HG03064 (cell line): ENCODE measurements around the gene DNMBP.
A peak's percentile ranks its signal among the peaks of the same experiment; 100 is the strongest.
"Not testable (repeated sequence)": the region's sequence is repeated elsewhere in the genome, so short reads cannot be mapped to it uniquely, and the experiment has no call there.

Source experiments
- ATAC-seq: cut with Tn5 transposase; IDR thresholded peaks from one replicate; pipeline ENCODE4 v1.9.1; 2021; ENCODE audit warnings: low read depth; ENCODE audit not compliant: unreplicated experiment

The DNMBP gene

DNA sequence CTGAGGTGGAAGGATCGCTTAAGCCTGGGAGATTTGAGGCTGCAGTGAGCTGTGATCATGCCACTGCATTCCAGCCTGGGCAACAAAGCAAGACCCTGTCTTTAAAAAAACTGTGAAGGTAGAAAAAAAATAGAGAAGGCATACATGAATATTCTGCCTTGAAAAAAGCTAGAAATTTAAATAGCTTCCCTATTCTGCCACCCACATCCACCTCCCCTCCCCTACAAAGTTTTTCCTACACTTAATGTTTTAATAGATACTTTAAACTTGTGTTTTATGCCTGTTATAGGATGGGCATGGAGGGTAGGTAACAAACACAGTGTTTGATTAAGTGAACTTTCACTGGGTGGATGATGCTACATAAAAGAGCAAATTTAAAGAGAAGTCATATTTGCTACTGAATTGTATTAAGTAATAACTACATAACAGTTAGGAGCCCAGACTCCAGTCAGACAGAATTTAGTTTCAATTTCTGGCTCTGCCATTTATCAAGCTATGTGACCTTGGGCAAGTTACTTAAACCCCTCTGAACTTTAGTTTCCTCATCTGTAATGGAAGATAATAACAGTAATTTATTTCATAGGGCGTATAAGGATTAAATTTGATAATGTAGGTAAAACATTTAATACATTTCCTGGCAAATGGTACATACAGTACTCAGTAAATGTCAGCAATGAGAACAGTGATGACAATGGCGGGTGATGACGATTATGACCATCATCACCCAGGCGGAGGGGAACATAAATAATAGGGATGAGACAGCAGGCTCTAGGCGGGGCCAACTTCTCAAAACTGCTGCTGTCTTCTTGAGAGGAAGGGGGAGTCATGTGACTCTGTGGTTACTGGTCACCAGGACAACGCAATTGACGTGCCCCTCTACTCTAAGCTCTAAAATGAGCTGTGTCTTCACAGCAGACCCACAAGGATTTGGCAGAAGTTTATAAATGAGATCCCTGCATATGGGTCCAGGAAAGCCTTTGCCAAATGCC is 15.8 kb downstream of the DNMBP start:
- peak; percentile 81 for ATAC-seq

GRCh38 chr10:99985637-99986036 is 24.1 kb downstream of the DNMBP start:
- ATAC-seq: not testable (repeated sequence)

DNA sequence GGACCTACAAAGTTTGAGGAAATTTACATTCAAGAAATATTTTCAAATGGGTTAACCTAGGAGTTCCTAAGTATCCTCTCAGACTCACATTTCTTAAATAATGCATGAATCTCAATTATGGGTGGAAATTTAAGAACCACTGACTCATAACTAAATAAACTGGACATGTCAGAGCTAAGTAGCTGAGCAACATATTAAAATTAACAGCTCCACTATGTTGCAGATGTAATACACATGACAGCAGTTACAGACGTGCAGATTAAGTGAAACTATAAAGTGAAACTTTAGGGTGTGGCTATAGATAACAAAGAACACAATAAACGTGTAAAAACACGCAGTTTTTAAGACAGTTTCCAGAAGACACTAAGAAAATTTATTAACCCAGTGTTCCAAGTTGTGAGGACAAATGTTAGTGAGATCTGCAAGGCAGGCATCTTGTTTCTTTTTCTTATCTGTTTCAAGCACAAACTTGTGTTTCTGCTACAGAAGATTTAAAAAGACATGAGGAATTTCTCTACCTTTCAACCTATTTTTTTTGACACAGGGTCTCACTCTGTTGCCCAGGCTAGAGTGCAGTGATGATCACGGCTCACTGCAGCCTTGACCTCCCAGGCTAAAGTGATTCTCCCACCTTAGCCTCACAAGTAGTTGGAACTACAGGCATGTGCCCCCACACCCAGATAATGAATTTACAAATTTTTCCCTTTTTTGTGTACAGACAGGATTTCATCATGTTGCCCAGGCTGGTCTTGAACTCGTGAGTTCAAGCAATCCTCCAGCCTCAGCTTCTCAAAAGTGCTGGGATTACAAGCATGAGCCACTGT is 25.3 kb downstream of the DNMBP start:
- ATAC-seq: no peak

- ATAC-seq: no peak
These were observed 26.3 kb downstream of the DNMBP start for GRCh38 chr10:99983280-99983988.

DNA sequence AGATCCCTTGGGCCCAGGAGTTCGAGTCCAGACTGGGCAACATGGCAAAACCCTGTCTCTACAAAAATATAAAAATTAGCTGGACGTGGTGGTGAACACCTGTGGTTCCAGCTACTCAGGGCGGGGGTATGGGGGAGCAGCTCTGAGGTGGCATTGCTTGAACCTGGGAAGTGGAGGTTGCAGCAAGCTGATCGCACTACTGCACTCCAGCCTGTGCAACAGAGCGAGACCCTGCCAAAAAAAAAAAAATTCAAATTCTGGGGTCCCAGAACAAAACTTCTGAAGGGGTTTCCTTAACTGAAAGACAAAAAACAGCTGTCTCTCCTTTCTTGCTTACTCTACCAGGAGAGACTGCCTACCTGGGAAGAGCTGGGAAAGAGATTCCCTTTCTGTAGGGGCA is 27.0 kb downstream of the DNMBP start:
- ATAC-seq: no peak

DNA sequence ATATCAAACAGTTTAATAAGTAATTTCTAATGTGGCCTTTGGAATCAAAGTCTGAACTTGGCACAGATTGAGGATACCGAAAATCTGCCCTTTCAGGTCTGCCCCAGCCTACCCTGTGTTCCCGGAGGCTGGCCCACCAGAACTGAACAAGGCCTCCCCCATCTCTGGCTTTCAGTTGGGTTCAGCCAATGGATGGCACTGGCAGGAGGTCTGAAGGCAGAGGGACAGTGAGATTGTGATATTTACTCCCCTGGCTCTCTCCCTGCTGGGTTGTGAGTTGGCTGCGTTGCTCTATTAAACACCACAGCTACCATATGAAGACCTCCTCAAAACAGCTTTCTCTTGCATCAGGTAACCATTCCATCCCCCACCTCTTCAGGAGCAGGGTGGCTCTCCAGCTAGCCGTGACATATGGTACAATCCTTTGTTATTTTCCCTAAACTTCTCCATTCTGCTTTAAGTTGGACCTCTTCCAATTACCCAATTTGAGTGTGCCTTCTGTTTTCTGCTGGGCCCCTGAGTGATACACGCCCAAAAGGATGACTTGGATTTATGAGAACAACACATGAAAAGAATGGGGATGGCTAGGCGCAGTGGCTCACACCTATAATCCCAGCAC is 28.1 kb downstream of the DNMBP start:
- no peak for ATAC-seq

DNA sequence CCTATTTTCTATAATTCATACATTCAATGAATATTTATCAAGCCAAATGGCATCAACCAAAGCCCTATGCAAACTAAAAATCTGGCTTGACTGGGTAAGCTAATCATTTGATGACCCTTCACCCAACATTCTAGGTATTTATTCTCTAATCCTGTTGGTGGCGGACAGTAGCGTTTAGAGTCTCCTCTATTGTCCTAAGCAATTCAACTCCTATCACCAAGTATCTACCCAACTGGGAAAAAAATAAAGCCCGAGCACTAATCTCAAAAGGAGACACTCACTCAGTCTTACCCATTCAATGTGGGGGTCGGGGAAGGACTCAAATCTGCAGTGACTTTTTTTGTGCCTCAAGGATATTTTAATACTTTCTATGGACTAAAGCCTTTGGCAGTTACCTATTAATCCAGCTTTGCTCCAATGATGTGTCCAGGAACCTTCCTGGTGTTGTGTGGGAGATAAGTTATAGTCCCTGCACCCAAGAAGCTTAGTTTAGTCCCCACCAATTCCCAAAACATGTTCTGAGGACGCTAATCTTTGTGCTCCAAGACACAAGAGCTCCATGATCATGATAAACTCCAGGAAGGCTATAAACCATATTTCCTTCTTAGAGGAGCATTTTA is 30.6 kb downstream of the DNMBP start:
- no peak for ATAC-seq

DNA sequence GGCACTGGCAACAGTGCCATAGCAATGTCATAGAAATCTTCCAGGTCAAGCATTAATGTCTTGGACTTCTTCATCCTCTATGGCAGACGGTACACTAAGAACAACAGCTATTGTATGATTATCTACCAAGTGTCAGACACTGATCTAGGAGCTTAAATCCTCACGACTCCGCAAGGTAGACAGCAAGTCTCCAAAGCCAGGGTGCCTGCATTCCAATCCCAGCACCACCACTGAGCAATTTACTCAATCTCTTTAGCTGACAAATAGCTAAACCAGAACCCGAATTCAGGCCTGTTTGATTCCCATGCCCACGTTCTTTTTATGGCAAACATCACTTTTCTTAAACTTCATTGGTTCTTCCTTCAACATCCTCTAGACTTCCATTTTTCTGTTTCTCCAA is 31.8 kb downstream of the DNMBP start:
- no peak for ATAC-seq

GRCh38 chr10:99976886-99977665 is 32.7 kb downstream of the DNMBP start:
- no peak for ATAC-seq

- no peak for ATAC-seq
These were observed 33.6 kb downstream of the DNMBP start for GRCh38 chr10:99975942-99976809.

GRCh38 chr10:99975106-99975829 is 34.5 kb downstream of the DNMBP start:
- ATAC-seq: no peak

- ATAC-seq: no peak
These were observed 36.6 kb downstream of the DNMBP start for GRCh38 chr10:99973190-99973589.

GRCh38 chr10:99967961-99968360 is 41.8 kb downstream of the DNMBP start:
- no peak for ATAC-seq

DNA sequence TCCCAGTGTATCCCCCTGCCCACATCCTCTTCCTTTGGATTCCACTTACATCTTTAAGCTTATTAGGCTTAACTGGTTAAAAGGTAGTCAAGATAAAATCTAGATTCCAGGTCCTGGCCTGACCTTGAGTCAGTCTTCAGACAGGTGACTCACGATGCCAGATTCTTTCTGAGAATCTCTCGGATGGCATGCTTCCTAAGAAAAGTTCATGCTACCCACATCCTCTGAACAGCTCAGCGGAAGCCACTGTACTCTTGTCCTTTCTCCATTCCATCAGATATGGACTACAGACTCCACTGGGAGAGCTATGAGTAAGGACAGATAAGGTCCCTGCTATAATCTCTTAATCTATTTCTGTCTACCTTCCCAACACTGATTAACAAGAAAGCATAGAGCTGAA is 43.4 kb downstream of the DNMBP start:
- no peak for ATAC-seq

DNA sequence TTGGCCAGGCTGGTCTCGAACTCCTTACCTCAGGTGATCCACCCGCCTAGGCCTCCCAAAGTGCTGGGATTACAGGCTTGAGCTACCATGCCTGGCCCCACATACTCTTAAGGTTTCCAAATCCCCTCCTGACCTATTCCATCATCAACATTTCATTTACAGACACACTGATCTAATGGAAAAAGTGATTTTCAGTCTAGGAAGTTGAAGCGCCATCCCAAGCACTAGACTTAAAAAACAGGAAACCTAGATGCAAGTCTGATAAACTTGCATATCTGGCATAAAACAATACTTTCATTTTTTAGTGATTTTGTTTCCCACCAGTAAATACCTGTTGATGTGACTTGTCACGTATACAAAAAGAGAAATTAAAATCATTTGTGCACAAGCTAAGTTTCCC is 44.0 kb downstream of the DNMBP start:
- ATAC-seq: no peak

GRCh38 chr10:99964791-99965190 is 45.0 kb downstream of the DNMBP start:
- no peak for ATAC-seq

- ATAC-seq: not testable (repeated sequence)
These were observed 46.1 kb downstream of the DNMBP start for GRCh38 chr10:99963467-99964165.
